Measurements from ENCODE around the gene TECTA.
"Not testable (repeated sequence)": the region's sequence is repeated elsewhere in the genome, so short reads cannot be mapped to it uniquely, and the experiment has no call there.

Gene TECTA

GRCh38 chr11:121132211-121132976, 31.4 kb downstream of the TECTA start:
- DNase-seq, result no peak

GRCh38 chr11:121134741-121135312, 33.8 kb downstream of the TECTA start:
- no peak for DNase-seq

DNA sequence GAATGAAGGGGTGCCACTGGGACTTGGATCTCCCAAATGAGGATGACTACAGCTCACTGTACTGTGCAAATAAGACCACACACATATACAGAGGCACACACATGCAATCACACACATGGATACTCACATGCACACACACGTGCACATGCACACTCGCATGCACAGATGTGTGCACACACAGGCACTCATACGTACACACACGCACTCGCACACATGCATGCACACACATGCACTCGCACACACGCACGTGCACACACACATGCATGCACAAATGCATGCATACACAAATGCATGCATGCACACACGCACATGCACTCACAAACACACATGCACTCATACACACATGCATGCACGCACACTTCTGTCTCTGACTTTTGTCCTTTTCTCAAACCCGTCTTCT, 36.0 kb downstream of the TECTA start:
- no peak for DNase-seq

GRCh38 chr11:121138259-121138658, 37.2 kb downstream of the TECTA start:
- DNase-seq, result no peak

GRCh38 chr11:121140369-121140768, 39.3 kb downstream of the TECTA start:
- no peak for DNase-seq

DNA sequence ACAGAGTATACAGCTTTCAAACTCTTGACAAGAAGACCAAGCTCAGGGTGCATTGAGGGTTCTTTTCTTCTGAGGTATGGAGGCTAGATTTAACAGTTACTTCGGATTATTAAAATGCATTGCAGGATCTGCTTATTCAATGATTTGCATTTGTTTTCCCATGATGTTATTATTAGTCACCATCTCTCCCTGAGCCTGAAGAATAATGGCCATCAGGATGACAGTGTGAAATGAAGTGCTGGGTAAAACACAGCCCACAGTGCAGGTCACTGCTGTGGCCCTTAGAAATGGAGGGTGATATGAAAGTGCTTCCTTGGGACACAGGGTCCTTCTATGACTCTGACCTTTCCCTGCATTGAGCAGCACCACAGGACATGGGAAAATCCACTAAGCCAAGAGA, 40.0 kb downstream of the TECTA start:
- DNase-seq, result no peak

- no peak for DNase-seq
Observed at GRCh38 chr11:121143921-121144320, 42.9 kb downstream of the TECTA start.

DNA sequence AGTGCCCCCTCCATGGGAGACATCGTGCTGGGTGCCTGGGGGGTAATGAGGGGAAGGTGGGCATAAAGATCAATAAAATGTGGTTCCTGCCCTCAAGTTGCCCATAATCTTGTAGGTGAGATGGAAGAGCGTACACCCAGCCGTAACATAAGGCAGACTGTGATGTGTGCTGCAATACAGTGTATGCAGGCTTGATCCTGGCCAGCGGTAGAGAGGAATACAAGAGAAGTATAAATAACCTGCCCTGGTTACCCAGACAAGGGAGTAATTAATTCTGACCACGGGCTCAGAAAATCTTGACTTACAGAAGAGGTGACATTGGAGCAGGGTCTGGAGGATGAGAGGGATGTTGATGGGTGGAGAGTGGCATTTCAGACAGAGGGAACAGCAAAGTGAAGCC, 43.7 kb downstream of the TECTA start:
- DNase-seq, result no peak

DNA sequence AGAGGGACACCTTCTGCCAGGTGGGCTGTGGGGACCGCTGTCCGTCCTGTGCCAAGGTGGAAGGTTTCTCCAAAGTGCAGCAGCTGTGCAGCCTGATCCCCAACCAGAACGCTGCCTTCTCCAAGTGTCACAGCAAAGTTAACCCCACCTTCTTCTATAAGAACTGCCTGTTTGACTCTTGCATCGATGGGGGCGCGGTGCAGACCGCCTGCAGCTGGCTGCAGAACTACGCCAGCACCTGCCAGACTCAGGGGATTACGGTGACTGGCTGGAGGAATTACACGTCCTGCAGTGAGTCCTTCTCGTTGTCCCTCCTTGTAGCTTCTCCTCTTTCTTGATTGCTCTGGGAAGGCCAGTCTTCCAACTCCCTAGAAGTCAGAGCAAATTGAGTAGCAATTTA, 44.8 kb downstream of the TECTA start:
- DNase-seq, result no peak

GRCh38 chr11:121149116-121149515, 48.1 kb downstream of the TECTA start:
- DNase-seq, result no peak

GRCh38 chr11:121151207-121151688, 50.2 kb downstream of the TECTA start:
- DNase-seq, result no peak

GRCh38 chr11:121152764-121153163, 51.7 kb downstream of the TECTA start:
- DNase-seq, result no peak

DNA sequence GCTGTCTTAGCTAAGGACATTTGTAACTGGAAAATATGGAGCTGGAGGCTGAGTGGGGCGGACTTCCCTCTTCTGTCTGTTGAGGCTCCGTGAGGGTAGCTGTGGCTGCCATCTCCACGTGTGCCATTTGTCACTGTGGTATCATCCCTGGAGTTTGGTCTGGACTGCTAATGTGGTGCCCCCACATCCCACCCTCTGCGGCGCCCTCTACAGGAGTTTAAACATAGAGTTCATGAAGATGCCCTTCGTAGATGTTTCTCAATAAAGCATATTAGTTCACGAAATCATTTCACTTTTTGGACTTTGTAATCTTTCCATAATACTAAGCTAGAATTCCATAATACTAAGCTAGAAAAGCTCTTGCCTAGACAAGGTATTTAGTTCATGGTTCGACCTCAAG, 52.4 kb downstream of the TECTA start:
- DNase-seq, result no peak

- no peak for DNase-seq
Observed at GRCh38 chr11:121154486-121155314, 53.7 kb downstream of the TECTA start.

GRCh38 chr11:121157756-121158155, 56.7 kb downstream of the TECTA start:
- no peak for DNase-seq

- DNase-seq, result no peak
Observed at GRCh38 chr11:121159741-121160140, 58.7 kb downstream of the TECTA start.

GRCh38 chr11:121161349-121161917, 60.4 kb downstream of the TECTA start:
- no peak for DNase-seq

GRCh38 chr11:121163658-121164308, 62.7 kb downstream of the TECTA start:
- DNase-seq, result no peak

GRCh38 chr11:121177629-121178028, 76.6 kb downstream of the TECTA start:
- not testable (repeated sequence) for DNase-seq

DNA sequence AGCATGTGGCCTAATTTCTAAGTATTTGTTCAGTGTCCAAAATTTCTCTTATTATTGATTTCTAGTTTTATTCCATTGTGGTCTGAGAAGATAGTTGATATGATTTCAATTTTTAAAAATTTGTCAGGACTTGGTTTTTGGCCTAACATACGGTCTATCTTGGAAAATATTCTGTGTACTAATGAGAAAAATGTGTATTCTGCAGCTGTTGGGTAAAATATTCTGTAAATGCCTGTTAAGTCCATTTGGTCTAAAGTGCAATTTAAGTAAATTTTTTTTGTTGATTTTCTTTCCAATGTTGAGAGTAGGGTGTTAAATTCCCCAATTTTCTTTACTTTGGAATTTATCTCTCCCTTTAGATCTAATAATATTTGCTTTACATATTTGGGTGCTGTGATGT, 78.3 kb downstream of the TECTA start:
- DNase-seq, result no peak

GRCh38 chr11:121180183-121180582, 79.1 kb downstream of the TECTA start:
- DNase-seq, result no peak

DNA sequence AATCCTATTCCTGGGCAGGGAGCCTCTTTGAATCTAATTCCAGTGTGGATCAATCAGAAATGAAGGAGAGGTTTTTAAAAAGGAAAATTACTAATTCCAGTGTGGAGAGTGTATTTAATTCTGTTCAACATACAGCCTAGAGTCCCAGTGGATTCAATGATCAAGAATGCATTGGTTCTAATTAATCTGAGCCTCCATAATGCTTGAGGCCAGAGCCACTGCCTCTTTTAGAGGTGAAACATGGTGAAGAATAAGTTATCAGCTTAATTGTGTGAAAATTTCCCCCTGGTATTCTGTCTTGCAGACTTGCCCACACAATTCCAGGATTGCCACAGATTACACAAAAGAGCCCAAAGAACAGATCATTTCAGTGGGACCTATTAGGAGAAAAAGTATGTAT, 87.7 kb downstream of the TECTA start:
- DNase-seq, result no peak

DNA sequence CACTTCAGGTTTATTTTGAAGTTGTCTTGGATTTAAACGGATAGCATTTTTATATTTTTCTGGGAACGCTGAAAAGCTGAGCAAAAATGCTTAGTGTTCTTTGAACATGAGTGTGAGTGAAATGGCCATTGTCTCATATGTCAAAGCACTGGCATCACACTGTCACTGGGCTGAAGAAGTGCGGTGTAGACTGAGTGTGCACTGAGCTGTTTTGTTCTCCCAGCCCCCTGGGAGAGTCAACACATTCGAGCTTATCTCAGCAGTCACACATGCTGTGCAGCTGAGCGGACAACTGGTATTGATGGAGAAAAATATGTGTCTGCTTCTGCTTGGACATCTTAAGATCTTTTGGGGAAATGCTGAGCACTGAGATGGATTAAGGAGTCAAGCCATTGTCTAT, 90.8 kb downstream of the TECTA start:
- no peak for DNase-seq
